ENCODE results near the gene C1orf159.

Gene C1orf159

GRCh38 chr1:1115786-1116700 is at the start of gene C1orf159:
Gene C1orf159, minus strand, starts transcription at chr1:1116089. Its CDS starts 24,546 bp downstream, at chr1:1091543.
- H3K27me3 ChIP-seq = peaks cover 0 to 28% of the 10 kb centered on the region in 2 donors
- DNase-seq = peak; percentile 99
- peaks cover 0 to 16% (median 13%) of the 10 kb centered on the region in 4 donors for H3K4me1 ChIP-seq
- peak in 1 of 2 experiments; percentile 32 for TF ChIP-seq CTCF (IDR thresholded peaks at IDR 0.05)
- H3K36me3 ChIP-seq = peaks cover 0 to 19% (median 4%) of the 10 kb centered on the region in 3 donors
- H3K4me3 ChIP-seq = peak within 1 kb of the TSS; percentile 67 to 99
- intact Hi-C loops (cut with DNase I; ENCODE audit: low total_unique reads) = no loop called here
- peak within 1 kb of the TSS; percentile 73 to 84 for H3K27ac ChIP-seq
- peaks cover 0 to 5% (median 0%) of the 10 kb centered on the region in 3 donors for H3K9me3 ChIP-seq

GRCh38 chr1:1165485-1165884 is 49.6 kb upstream of the C1orf159 start:
- no peak for TF ChIP-seq CTCF (IDR thresholded peaks at IDR 0.05)
- Histone ChIP-seq H3K27ac (no peak overlapping the region), H3K36me3 (no peaks in the 10 kb centered on the region), H3K9me3 (no peaks in the 10 kb centered on the region), H3K4me1 (no peaks in the 10 kb centered on the region), H3K27me3 (peaks cover 3 to 90% of the 10 kb centered on the region in 2 donors), H3K4me3 (no peak overlapping the region)
- intact Hi-C loops (cut with DNase I; ENCODE audit: low total_unique reads) = no loop called here
- no peak for DNase-seq

GRCh38 chr1:1164701-1165451 is 49.0 kb upstream of the C1orf159 start:
- H3K4me1 ChIP-seq = no peaks in the 10 kb centered on the region
- no peaks in the 10 kb centered on the region for H3K36me3 ChIP-seq
- H3K27ac ChIP-seq = no peak overlapping the region
- no peaks in the 10 kb centered on the region for H3K9me3 ChIP-seq
- intact Hi-C loops (cut with DNase I; ENCODE audit: low total_unique reads) = no loop called here
- DNase-seq = no peak
- no peak overlapping the region for H3K4me3 ChIP-seq
- peaks cover 3 to 84% of the 10 kb centered on the region in 2 donors for H3K27me3 ChIP-seq
- no peak for TF ChIP-seq CTCF (IDR thresholded peaks at IDR 0.05)

GRCh38 chr1:1164361-1164700 is 48.4 kb upstream of the C1orf159 start:
- no peak for TF ChIP-seq CTCF (IDR thresholded peaks at IDR 0.05)
- intact Hi-C loops (cut with DNase I; ENCODE audit: low total_unique reads) = no loop called here
- H3K27me3 ChIP-seq = peaks cover 3 to 79% of the 10 kb centered on the region in 2 donors
- DNase-seq = no peak
- no peaks in the 10 kb centered on the region for H3K4me1 ChIP-seq
- no peaks in the 10 kb centered on the region for H3K36me3 ChIP-seq
- no peak overlapping the region for H3K4me3 ChIP-seq
- no peak overlapping the region for H3K27ac ChIP-seq
- H3K9me3 ChIP-seq = no peaks in the 10 kb centered on the region

- Histone ChIP-seq H3K27ac (no peak overlapping the region), H3K9me3 (no peaks in the 10 kb centered on the region), H3K36me3 (no peaks in the 10 kb centered on the region), H3K27me3 (peaks cover 3 to 72% of the 10 kb centered on the region in 2 donors), H3K4me1 (peaks cover 0 to 6% (median 1%) of the 10 kb centered on the region in 4 donors), H3K4me3 (no peak overlapping the region)
- no peak for DNase-seq
- no peak for TF ChIP-seq CTCF (IDR thresholded peaks at IDR 0.05)
- intact Hi-C loops (cut with DNase I; ENCODE audit: low total_unique reads) = no loop called here
Observed at GRCh38 chr1:1163538-1164070, 47.7 kb upstream of the C1orf159 start.

Data from tibial artery (tissue), 4 donors.